HepG2 (cell line): Measurements from ENCODE around the gene HRH3. TPM values are rescaled to one million over a fixed set of nuclear protein-coding genes. Genes with fewer than 3 reads are reported as not detected.
A peak's percentile ranks its signal among the peaks of the same experiment; 100 is the strongest.

Source experiments
- ARNT ChIP-seq: fragments of 450-650 bp; IDR thresholded peaks from 2 replicates; pipeline ENCODE4 v1.6.1; 2017
- ATAD3A ChIP-seq: sonication (generic); formaldehyde crosslinking; IDR thresholded peaks from 2 replicates; pipeline ENCODE4 v1.4.0; 2020; ENCODE audit warnings: missing genetic modification reagents
- ETV5 ChIP-seq: IDR thresholded peaks from 2 replicates; pipeline ENCODE4 v1.6.1; 2018; ENCODE audit warnings: missing biosample characterization, missing genetic modification reagents, inconsistent platforms, borderline replicate concordance
- HOXA3 ChIP-seq: sonication (generic); formaldehyde crosslinking; IDR thresholded peaks from 2 replicates; pipeline ENCODE4 v1.5.0; 2020; ENCODE audit warnings: missing genetic modification reagents
- ZNF263 ChIP-seq: sonication (generic); formaldehyde crosslinking; IDR thresholded peaks from 2 replicates; pipeline ENCODE4 v1.4.0; 2020; ENCODE audit warnings: missing genetic modification reagents
- ZNF776 ChIP-seq: sonication (generic); formaldehyde crosslinking; IDR thresholded peaks from 2 replicates; pipeline ENCODE4 v1.4.0; 2020; ENCODE audit warnings: mild to moderate bottlenecking, missing genetic modification reagents
- ZNF850 ChIP-seq: sonication (generic); formaldehyde crosslinking; conservative IDR thresholded peaks from 2 replicates; pipeline ENCODE4 v1.9.0; 2021; ENCODE audit warnings: mild to moderate bottlenecking, missing genetic modification reagents
- ZNF883 ChIP-seq: sonication (generic); formaldehyde crosslinking; IDR thresholded peaks from 2 replicates; pipeline ENCODE4 v1.5.1; 2020; ENCODE audit warnings: mild to moderate bottlenecking, missing genetic modification reagents; ENCODE audit errors: not compliant biosample characterization
- polyA plus RNA-seq, 8 experiments: library from polyadenylated mRNA; depleted of rRNA in 3 of 8; stranded (reverse) in 7 of 8; unstranded in 1 of 8; fragments of >200 nt; fragmentation: Illumina TruSeq in 4 of 8; extraction: Trizol in 4 of 8; gene quantifications; 2 replicates each; pipeline versions ENCODE4 v1.2.1 to v1.2.3, GENCODE V29; 2011 to 2016; ENCODE audit warnings: low read depth in 4 of 8, missing spikeins in 1 of 8, mixed read lengths in 1 of 8; ENCODE audit not compliant: insufficient read depth in 1 of 8
- total RNA-seq, 5 experiments: library from RNA; depleted of rRNA; stranded (reverse); fragments of >200 nt; fragmentation: Illumina TruSeq; extraction: Trizol; gene quantifications; 2 replicates each; pipeline ENCODE4 v1.2.3, GENCODE V29; 2016; ENCODE audit warnings: low read depth in 1 of 5
- TF ChIP-seq, protein P1 (sequence below): sonication (generic); formaldehyde crosslinking; IDR thresholded peaks from 2 replicates; pipeline ENCODE4 v1.5.1; 2020; ENCODE audit warnings: mild to moderate bottlenecking, missing genetic modification reagents
- TF ChIP-seq, protein P2 (sequence below): sonication (generic); formaldehyde crosslinking; IDR thresholded peaks from 2 replicates; pipeline ENCODE4 v1.4.0; 2020; ENCODE audit warnings: missing genetic modification reagents, borderline replicate concordance
- TF ChIP-seq, protein P3 (sequence below): conservative IDR thresholded peaks from 2 replicates; pipeline ENCODE4 v1.6.1; 2018; ENCODE audit warnings: missing genetic modification reagents
- TF ChIP-seq, protein P4 (sequence below): sonication (generic); formaldehyde crosslinking; IDR thresholded peaks from 2 replicates; pipeline ENCODE4 v1.5.1; 2020; ENCODE audit warnings: mild to moderate bottlenecking, missing genetic modification reagents, borderline replicate concordance
- TF ChIP-seq, protein P5 (sequence below): sonication (generic); formaldehyde crosslinking; IDR thresholded peaks from 2 replicates; pipeline ENCODE4 v1.4.0; 2020; ENCODE audit warnings: mild to moderate bottlenecking, missing genetic modification reagents
- TF ChIP-seq, protein P6 (sequence below): sonication (generic); formaldehyde crosslinking; conservative IDR thresholded peaks from 2 replicates; pipeline ENCODE4 v1.4.0; 2020; ENCODE audit warnings: mild to moderate bottlenecking, missing genetic modification reagents, moderate library complexity

HRH3 gene
- total and polyA plus RNA-seq, 2 of the 13 experiments (the other 11 are each of a cell fraction or from before 2014, with no cell fraction given) = 0.18 TPM; not detected in 1

DNA sequence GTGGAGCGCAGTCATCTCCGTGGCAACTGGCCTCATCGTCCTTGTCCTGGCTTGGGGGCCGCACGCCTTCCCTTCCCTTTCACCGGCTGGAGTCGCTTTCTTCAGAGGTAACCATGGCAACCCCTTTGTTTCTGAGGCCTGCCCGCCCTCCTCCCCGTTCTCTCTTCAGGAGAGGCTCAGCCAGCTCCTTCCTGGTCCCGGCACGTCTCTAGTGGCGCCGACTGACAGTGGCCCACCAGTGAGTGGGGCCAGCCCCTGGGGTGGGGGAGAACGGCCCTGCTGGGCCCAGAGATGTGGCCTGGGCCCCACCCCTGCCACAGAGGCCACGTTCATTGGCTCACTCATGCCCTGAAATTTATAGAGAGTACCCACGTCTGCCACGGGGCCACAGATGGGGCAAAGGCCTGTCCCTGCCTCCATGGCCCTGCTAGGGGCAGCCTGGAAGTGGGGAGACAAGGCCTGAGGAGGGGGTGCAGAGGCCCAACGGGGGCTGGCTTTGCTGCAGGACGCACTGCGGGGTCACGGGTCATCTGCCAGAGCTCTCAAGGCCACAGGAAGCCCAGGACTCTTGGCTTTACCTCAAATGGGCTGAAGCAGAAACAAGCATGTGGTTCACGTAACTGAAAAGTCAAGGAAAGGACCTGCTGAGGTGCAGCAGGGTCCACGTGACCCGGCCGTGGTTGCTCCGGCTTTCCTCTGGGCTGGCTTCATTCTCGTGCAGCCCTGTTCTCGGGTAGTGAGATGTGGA is 16.9 kb upstream of the HRH3 start (continued):
- TF ChIP-seq, protein P1, sequence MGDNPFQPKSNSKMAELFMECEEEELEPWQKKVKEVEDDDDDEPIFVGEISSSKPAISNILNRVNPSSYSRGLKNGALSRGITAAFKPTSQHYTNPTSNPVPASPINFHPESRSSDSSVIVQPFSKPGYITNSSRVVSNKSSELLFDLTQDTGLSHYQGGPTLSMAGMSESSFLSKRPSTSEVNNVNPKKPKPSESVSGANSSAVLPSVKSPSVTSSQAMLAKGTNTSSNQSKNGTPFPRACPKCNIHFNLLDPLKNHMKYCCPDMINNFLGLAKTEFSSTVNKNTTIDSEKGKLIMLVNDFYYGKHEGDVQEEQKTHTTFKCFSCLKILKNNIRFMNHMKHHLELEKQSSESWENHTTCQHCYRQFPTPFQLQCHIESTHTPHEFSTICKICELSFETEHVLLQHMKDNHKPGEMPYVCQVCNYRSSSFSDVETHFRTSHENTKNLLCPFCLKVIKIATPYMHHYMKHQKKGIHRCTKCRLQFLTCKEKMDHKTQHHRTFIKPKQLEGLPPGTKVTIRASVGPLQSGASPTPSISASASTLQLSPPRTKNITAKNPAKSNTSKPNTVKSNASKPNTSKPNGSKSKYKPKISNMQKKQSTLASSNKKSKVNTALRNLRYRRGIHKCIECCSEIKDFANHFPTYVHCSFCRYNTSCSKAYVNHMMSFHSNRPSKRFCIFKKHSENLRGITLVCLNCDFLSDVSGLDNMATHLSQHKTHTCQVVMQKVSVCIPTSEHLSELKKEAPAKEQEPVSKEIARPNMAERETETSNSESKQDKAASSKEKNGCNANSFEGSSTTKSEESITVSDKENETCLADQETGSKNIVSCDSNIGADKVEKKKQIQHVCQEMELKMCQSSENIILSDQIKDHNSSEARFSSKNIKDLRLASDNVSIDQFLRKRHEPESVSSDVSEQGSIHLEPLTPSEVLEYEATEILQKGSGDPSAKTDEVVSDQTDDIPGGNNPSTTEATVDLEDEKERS (CRISPR knock-in tag) = 0 out of 2 replicates have a peak, but pooled peaks have one; percentile 28
- TF ChIP-seq, protein P2, sequence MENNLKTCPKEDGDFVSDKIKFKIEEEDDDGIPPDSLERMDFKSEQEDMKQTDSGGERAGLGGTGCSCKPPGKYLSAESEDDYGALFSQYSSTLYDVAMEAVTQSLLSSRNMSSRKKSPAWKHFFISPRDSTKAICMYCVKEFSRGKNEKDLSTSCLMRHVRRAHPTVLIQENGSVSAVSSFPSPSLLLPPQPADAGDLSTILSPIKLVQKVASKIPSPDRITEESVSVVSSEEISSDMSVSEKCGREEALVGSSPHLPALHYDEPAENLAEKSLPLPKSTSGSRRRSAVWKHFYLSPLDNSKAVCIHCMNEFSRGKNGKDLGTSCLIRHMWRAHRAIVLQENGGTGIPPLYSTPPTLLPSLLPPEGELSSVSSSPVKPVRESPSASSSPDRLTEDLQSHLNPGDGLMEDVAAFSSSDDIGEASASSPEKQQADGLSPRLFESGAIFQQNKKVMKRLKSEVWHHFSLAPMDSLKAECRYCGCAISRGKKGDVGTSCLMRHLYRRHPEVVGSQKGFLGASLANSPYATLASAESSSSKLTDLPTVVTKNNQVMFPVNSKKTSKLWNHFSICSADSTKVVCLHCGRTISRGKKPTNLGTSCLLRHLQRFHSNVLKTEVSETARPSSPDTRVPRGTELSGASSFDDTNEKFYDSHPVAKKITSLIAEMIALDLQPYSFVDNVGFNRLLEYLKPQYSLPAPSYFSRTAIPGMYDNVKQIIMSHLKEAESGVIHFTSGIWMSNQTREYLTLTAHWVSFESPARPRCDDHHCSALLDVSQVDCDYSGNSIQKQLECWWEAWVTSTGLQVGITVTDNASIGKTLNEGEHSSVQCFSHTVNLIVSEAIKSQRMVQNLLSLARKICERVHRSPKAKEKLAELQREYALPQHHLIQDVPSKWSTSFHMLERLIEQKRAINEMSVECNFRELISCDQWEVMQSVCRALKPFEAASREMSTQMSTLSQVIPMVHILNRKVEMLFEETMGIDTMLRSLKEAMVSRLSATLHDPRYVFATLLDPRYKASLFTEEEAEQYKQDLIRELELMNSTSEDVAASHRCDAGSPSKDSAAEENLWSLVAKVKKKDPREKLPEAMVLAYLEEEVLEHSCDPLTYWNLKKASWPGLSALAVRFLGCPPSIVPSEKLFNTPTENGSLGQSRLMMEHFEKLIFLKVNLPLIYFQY (CRISPR knock-in tag) = peak; percentile 7
- TF ChIP-seq, protein P3, sequence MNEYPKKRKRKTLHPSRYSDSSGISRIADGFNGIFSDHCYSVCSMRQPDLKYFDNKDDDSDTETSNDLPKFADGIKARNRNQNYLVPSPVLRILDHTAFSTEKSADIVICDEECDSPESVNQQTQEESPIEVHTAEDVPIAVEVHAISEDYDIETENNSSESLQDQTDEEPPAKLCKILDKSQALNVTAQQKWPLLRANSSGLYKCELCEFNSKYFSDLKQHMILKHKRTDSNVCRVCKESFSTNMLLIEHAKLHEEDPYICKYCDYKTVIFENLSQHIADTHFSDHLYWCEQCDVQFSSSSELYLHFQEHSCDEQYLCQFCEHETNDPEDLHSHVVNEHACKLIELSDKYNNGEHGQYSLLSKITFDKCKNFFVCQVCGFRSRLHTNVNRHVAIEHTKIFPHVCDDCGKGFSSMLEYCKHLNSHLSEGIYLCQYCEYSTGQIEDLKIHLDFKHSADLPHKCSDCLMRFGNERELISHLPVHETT (CRISPR knock-in tag) = 0 out of 2 replicates have a peak, but pooled peaks have one; percentile 47
- TF ChIP-seq ATAD3A (CRISPR knock-in tag) (0 out of 2 replicates have a peak, but pooled peaks have one; percentile 8), ARNT (no peak), ZNF263 (no peak), ZNF776 (CRISPR knock-in tag) (peak; percentile 68; the same call in 1 of the 2 replicates), HOXA3 (0 out of 2 replicates have a peak, but pooled peaks have one; percentile 19), ZNF850 (CRISPR knock-in tag) (no peak), ZNF883 (CRISPR knock-in tag) (peak; percentile 0), ETV5 (CRISPR knock-in tag) (peak; percentile 46; the same call in 1 of the 2 replicates)
- TF ChIP-seq, protein P4, sequence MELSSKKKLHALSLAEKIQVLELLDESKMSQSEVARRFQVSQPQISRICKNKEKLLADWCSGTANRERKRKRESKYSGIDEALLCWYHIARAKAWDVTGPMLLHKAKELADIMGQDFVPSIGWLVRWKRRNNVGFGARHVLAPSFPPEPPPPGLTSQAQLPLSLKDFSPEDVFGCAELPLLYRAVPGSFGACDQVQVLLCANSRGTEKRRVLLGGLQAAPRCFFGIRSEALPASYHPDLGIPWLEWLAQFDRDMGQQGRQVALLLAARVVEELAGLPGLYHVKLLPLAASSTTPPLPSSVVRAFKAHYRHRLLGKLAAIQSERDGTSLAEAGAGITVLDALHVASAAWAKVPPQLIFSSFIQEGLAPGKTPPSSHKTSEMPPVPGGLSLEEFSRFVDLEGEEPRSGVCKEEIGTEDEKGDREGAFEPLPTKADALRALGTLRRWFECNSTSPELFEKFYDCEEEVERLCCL (CRISPR knock-in tag) = peak; percentile 76; the same call in 1 of the 2 replicates
- TF ChIP-seq, protein P5, sequence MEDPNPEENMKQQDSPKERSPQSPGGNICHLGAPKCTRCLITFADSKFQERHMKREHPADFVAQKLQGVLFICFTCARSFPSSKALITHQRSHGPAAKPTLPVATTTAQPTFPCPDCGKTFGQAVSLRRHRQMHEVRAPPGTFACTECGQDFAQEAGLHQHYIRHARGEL = 0 out of 2 replicates have a peak, but pooled peaks have one; percentile 68
- TF ChIP-seq, protein P6, sequence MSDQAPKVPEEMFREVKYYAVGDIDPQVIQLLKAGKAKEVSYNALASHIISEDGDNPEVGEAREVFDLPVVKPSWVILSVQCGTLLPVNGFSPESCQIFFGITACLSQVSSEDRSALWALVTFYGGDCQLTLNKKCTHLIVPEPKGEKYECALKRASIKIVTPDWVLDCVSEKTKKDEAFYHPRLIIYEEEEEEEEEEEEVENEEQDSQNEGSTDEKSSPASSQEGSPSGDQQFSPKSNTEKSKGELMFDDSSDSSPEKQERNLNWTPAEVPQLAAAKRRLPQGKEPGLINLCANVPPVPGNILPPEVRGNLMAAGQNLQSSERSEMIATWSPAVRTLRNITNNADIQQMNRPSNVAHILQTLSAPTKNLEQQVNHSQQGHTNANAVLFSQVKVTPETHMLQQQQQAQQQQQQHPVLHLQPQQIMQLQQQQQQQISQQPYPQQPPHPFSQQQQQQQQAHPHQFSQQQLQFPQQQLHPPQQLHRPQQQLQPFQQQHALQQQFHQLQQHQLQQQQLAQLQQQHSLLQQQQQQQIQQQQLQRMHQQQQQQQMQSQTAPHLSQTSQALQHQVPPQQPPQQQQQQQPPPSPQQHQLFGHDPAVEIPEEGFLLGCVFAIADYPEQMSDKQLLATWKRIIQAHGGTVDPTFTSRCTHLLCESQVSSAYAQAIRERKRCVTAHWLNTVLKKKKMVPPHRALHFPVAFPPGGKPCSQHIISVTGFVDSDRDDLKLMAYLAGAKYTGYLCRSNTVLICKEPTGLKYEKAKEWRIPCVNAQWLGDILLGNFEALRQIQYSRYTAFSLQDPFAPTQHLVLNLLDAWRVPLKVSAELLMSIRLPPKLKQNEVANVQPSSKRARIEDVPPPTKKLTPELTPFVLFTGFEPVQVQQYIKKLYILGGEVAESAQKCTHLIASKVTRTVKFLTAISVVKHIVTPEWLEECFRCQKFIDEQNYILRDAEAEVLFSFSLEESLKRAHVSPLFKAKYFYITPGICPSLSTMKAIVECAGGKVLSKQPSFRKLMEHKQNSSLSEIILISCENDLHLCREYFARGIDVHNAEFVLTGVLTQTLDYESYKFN (CRISPR knock-in tag) = peak; percentile 18; the same call in 1 of the 2 replicates
